Measurements from ENCODE around the gene ADGRE3. TPM values are rescaled to one million over a fixed set of nuclear protein-coding genes. Genes with fewer than 3 reads are reported as not detected.

Gene ADGRE3
- total RNA-seq, 1 experiment from 2014 or later: not detected

GRCh38 chr19:14570864-14571527 lies 103.6 kb downstream of the ADGRE3 start:
- Mint-ChIP-seq H3K4me1 (peaks cover 12 to 25% of the 10 kb centered on the region in 2 experiments), H3K9me3 (no peaks in the 10 kb centered on the region), H3K27ac (peak overlapping the region; percentile 94 to 98 (median 96); a peak in 4 of 7 replicates), H3K4me3 (peak overlapping the region; percentile 97 to 99), H3K36me3 (ENCODE audit: insufficient read depth in 1 of 3, low read depth in 3 of 3) (peaks cover 9 to 23% (median 10%) of the 10 kb centered on the region in 3 experiments; a peak in 6 of 7 replicates), H3K27me3 (ENCODE audit: low read depth) (0 out of 2 replicates have a peak, but pooled peaks cover 2% of the 10 kb centered on the region)
- no peak overlapping the region for H2BK15ac ChIP-seq (ENCODE audit: low read depth, low read length)
- no peak overlapping the region for H2BK20ac ChIP-seq (ENCODE audit: low read depth, low read length, poor library complexity, severe bottlenecking)
- H3K4me1 ChIP-seq (ENCODE audit: insufficient read depth, low read length): no peaks in the 10 kb centered on the region
- no peak overlapping the region for H2AFZ ChIP-seq (ENCODE audit: low read length)
- H4K20me1 ChIP-seq (ENCODE audit: control insufficient read depth, insufficient read depth, insufficient read length): no peaks in the 10 kb centered on the region
- no peaks in the 10 kb centered on the region for H3K9me3 ChIP-seq (ENCODE audit: control insufficient read depth, low read depth, low read length)
- H3K79me1 ChIP-seq (ENCODE audit: insufficient read depth, low read depth, low read length, poor library complexity, severe bottlenecking): no peaks in the 10 kb centered on the region
- no peak overlapping the region for H3K56ac ChIP-seq (ENCODE audit: insufficient read length, low read depth, low read length)
- H3K14ac ChIP-seq (ENCODE audit: insufficient read depth, low read length): 0 out of 2 replicates have a peak overlapping the region, but pooled peaks have one; percentile 6
- H2BK120ac ChIP-seq (ENCODE audit: low read depth, low read length, poor library complexity, severe bottlenecking): no peak overlapping the region
- no peak overlapping the region for H2AK5ac ChIP-seq (ENCODE audit: insufficient read length, low read length)
- H3K4ac ChIP-seq (ENCODE audit: low read depth, low read length): no peak overlapping the region
- no peak overlapping the region for H4K5ac ChIP-seq (ENCODE audit: insufficient read length, low read depth, low read length)
- no peak overlapping the region for H3K18ac ChIP-seq (ENCODE audit: insufficient read length, low read depth, low read length)
- no peak overlapping the region for H2BK5ac ChIP-seq (ENCODE audit: insufficient read length, low read length)
- peaks cover 8% of the 10 kb centered on the region for H3K23me2 ChIP-seq (ENCODE audit: insufficient read length, low read depth, low read length, poor library complexity, severe bottlenecking)
- H3K27me3 ChIP-seq (ENCODE audit: insufficient read depth, low read length): no peaks in the 10 kb centered on the region
- H3K23ac ChIP-seq (ENCODE audit: insufficient read length, low read depth, low read length): no peak overlapping the region
- no peak for DNase-seq
- peak overlapping the region; percentile 62 for H3K4me2 ChIP-seq (ENCODE audit: insufficient read depth, insufficient read length, low read length)
- H4K8ac ChIP-seq (replicated peaks; ENCODE audit: insufficient read length, low read depth, low read length): no peak overlapping the region
- H3K27ac ChIP-seq (ENCODE audit: insufficient read length, low read depth, low read length): no peak overlapping the region
- no peak overlapping the region for H4K91ac ChIP-seq (ENCODE audit: insufficient read length, low read depth, low read length)
- peaks cover 9% of the 10 kb centered on the region; the same call in 1 of the 2 replicates for H3K79me2 ChIP-seq (ENCODE audit: insufficient read depth, low read length)
- WGBS (ENCODE audit: extremely low coverage, insufficient read length, low lambda C conversion rate): no CpG with 5 or more reads among the region's 22 CpGs
- H2BK12ac ChIP-seq (ENCODE audit: insufficient read length, low read depth, low read length): no peak overlapping the region
- no peak overlapping the region for H3T11ph ChIP-seq (ENCODE audit: low read length)
- TF ChIP-seq, protein P1, sequence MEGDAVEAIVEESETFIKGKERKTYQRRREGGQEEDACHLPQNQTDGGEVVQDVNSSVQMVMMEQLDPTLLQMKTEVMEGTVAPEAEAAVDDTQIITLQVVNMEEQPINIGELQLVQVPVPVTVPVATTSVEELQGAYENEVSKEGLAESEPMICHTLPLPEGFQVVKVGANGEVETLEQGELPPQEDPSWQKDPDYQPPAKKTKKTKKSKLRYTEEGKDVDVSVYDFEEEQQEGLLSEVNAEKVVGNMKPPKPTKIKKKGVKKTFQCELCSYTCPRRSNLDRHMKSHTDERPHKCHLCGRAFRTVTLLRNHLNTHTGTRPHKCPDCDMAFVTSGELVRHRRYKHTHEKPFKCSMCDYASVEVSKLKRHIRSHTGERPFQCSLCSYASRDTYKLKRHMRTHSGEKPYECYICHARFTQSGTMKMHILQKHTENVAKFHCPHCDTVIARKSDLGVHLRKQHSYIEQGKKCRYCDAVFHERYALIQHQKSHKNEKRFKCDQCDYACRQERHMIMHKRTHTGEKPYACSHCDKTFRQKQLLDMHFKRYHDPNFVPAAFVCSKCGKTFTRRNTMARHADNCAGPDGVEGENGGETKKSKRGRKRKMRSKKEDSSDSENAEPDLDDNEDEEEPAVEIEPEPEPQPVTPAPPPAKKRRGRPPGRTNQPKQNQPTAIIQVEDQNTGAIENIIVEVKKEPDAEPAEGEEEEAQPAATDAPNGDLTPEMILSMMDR (conservative IDR thresholded peaks at IDR 0.05): no peak
- peak overlapping the region; percentile 88 for H3K9ac ChIP-seq (ENCODE audit: extremely low read depth, insufficient read length, low read length)

Other genes starting within 250 kb of the ADGRE3 start
- 149 and 159 TPM in 2 replicates for gene PKN1, start 241.5 kb downstream of the ADGRE3 start, total RNA-seq (2021)
- 0.63 and 0.66 TPM in 2 replicates for gene PTGER1, start 199.5 kb downstream of the ADGRE3 start, total RNA-seq (2021)
- 70.6 and 75.0 TPM in 2 replicates for gene GIPC1, start 178.7 kb downstream of the ADGRE3 start, total RNA-seq (2021)
- gene DNAJB1, start 156.4 kb downstream of the ADGRE3 start, total RNA-seq (2021): 77.7 and 87.0 TPM in 2 replicates
- gene TECR, start 145.2 kb downstream of the ADGRE3 start, total RNA-seq (2021): 162 and 164 TPM in 2 replicates
- 155 and 161 TPM in 2 replicates for gene NDUFB7, start 102.8 kb downstream of the ADGRE3 start, total RNA-seq (2021)
- gene CLEC17A, start 91.8 kb downstream of the ADGRE3 start, total RNA-seq (2021): not detected in 2 replicates
- gene ZNF333, start 15.2 kb upstream of the ADGRE3 start, total RNA-seq (2021): 6.0 and 7.9 TPM in 2 replicates
- 1.2 and 1.4 TPM in 2 replicates for gene ADGRE2, start 103.7 kb upstream of the ADGRE3 start, total RNA-seq (2021)
- not detected in 2 replicates for gene OR7A5, start 160.3 kb upstream of the ADGRE3 start, total RNA-seq (2021)
- not detected in 2 replicates for gene OR7C1, start 160.3 kb upstream of the ADGRE3 start, total RNA-seq (2021)
- not detected in 2 replicates for gene OR7A10, start 174.1 kb upstream of the ADGRE3 start, total RNA-seq (2021)
- not detected in 2 replicates for gene OR7A17, start 211.3 kb upstream of the ADGRE3 start, total RNA-seq (2021)

Data from H9 (cell line).